Small intestine (tissue), 7 donors: Measurements from ENCODE around the gene IMP3. TPM values are rescaled to one million over a fixed set of nuclear protein-coding genes. Genes with fewer than 3 reads are reported as not detected.

Experiments used
- DNase-seq, 2 donors: peaks; one replicate each; pipeline versions ENCODE4 v3.0.0 to v3.0.0-alpha.2; 2013
- FAIRE-seq: peaks from 2 replicates; lab custom pipeline; 2012; peaks lifted over from hg19 to GRCh38; lab: Jason Lieb, UNC
- H3K27ac ChIP-seq, 3 donors: one replicate each; pipeline ENCODE4 v1.5.1; 2013; ENCODE audit warnings: low read length in 2 of 3, mild to moderate bottlenecking in 2 of 3, control low read depth in 1 of 3, inconsistent platforms in 1 of 3, low read depth in 1 of 3, moderate library complexity in 1 of 3
- H3K27me3 ChIP-seq, 3 donors: one replicate each; pipeline ENCODE4 v1.6.1; 2013; ENCODE audit warnings: low read length in 3 of 3, inconsistent platforms in 1 of 3; ENCODE audit not compliant: control insufficient read depth in 3 of 3, insufficient read depth in 3 of 3
- H3K36me3 ChIP-seq, 3 donors: one replicate each; pipeline ENCODE4 v1.6.1; 2013; ENCODE audit warnings: low read length in 3 of 3, inconsistent platforms in 1 of 3, low read depth in 1 of 3, mild to moderate bottlenecking in 1 of 3, moderate library complexity in 1 of 3; ENCODE audit not compliant: control insufficient read depth in 3 of 3, insufficient read depth in 2 of 3
- H3K4me1 ChIP-seq, 3 donors: one replicate each; pipeline ENCODE4 v1.6.1; 2013; ENCODE audit warnings: low read length in 2 of 3, inconsistent platforms in 1 of 3, low read depth in 1 of 3, mild to moderate bottlenecking in 1 of 3, moderate library complexity in 1 of 3; ENCODE audit not compliant: control insufficient read depth in 3 of 3, insufficient read depth in 2 of 3
- H3K4me3 ChIP-seq, 3 donors: one replicate each; pipeline ENCODE4 v1.5.1; 2013; ENCODE audit warnings: low read length in 3 of 3, control low read depth in 1 of 3, inconsistent platforms in 1 of 3, low read depth in 1 of 3, mild to moderate bottlenecking in 1 of 3, moderate library complexity in 1 of 3
- H3K9me3 ChIP-seq, 2 donors: one replicate each; pipeline ENCODE4 v1.6.1; 2013; ENCODE audit warnings: low read depth in 1 of 2, low read length in 1 of 2; ENCODE audit not compliant: control insufficient read depth in 2 of 2, insufficient read depth in 1 of 2
- WGBS, 3 donors: extraction: QIAGEN DNeasy Blood & Tissue Kit; methylation state at CpG; one replicate each; pipeline ENCODE4 v1.1.7; 2013; 5-methylcytosine and 5-hydroxymethylcytosine counted together
- polyA plus RNA-seq, 4 donors: library from polyadenylated mRNA; stranded (reverse) in 3 of 4; unstranded in 1 of 4; fragments of 200-250 nt in 3 of 4; fragments of 120-200 nt in 1 of 4; gene quantifications; one replicate each; pipeline versions ENCODE4 v1.2.1 to v1.2.3, GENCODE V29; 2013
- donor health status: healthy with polysubstance abuse.
- donor health status: control.
- donor health status: control.
- donor health status: Bipolar disorder and iron deficiency.
- donor health status: healthy.

The IMP3 gene
- polyA plus RNA-seq, 4 donors: 76.2 to 139 (median 93.2) TPM

DNA sequence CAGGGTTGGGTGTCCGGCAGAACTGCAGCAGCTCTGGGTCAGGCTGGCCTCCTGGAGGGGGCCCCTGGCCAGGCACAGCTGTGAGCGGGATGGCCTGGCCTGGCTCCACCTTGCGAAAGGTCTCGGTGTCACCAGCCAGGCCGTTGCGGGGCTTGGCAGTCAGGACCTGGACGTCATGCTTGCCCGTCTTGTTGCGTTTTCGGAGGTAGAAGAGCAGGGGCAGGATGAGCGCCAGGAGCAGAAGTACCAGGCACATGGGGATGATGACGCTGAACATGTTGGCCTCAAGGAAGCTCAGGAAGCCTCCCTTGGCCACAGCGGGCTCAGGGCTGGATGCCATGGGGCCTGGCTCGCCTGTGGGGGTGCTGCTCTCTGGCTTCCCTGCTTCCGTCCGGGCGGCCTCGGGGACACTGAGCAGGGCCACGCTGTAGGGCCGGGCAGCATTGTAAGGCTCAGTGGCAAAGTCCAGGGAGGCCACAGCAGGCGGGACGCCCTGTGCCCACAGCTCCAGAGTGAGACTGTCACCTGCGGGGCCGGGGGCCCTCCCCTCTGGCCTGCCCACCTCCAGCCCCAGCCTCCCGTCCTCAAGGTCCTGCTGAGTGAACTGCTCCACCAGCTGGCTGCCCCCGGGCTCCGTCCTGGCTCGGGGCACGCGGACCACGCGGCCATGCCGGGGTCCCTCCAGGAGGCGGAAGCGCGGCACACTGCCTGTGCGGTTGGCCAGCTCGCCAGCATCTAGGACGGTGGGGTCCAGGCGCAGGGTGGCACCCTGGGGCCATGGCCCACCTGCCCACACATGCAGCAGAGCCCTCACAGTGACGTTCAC lies 35.8 kb upstream of the IMP3 start:
- WGBS, 3 donors: 74 to 84% (median 82%) methylated on average over 37 to 41 of the region's 41 CpGs
- Histone ChIP-seq H3K27ac (no peak overlapping the region), H3K4me3 (no peak overlapping the region), H3K9me3 (no peaks in the 10 kb centered on the region), H3K27me3 (no peaks in the 10 kb centered on the region), H3K4me1 (peaks cover 0 to 51% (median 0%) of the 10 kb centered on the region in 3 donors), H3K36me3 (peaks cover 0 to 21% (median 0%) of the 10 kb centered on the region in 3 donors)
- FAIRE-seq (no peak), DNase-seq (peak in 1 of 2 donors; percentile 50)

DNA sequence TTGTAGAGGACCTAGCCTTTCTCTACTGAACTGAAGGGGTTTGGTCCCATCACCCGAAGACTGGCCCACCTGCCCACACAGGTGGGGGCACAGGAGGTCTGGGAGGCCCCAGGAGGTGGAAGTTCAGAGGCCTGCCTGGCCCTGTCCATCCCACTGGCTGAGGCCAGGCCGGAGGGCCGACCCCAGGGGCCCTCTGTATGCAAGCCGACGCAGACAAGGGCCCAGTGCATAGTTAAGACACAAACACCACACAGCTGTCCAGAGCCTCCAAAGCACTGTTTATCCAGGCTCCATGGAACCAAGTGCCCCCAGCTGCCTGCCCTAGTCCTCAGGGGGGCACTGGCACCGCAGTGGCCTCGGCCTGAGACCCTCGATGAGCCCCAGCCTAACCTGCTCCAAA lies 34.3 kb upstream of the IMP3 start:
- Histone ChIP-seq H3K9me3 (no peaks in the 10 kb centered on the region), H3K27me3 (no peaks in the 10 kb centered on the region), H3K4me1 (peaks cover 0 to 44% (median 0%) of the 10 kb centered on the region in 3 donors), H3K4me3 (no peak overlapping the region), H3K27ac (no peak overlapping the region), H3K36me3 (peaks cover 0 to 19% (median 0%) of the 10 kb centered on the region in 3 donors)
- WGBS, 3 donors: 82 to 84% (median 82%) methylated on average over 8 of the region's 8 CpGs
- DNase-seq (no peak), FAIRE-seq (no peak)

DNA sequence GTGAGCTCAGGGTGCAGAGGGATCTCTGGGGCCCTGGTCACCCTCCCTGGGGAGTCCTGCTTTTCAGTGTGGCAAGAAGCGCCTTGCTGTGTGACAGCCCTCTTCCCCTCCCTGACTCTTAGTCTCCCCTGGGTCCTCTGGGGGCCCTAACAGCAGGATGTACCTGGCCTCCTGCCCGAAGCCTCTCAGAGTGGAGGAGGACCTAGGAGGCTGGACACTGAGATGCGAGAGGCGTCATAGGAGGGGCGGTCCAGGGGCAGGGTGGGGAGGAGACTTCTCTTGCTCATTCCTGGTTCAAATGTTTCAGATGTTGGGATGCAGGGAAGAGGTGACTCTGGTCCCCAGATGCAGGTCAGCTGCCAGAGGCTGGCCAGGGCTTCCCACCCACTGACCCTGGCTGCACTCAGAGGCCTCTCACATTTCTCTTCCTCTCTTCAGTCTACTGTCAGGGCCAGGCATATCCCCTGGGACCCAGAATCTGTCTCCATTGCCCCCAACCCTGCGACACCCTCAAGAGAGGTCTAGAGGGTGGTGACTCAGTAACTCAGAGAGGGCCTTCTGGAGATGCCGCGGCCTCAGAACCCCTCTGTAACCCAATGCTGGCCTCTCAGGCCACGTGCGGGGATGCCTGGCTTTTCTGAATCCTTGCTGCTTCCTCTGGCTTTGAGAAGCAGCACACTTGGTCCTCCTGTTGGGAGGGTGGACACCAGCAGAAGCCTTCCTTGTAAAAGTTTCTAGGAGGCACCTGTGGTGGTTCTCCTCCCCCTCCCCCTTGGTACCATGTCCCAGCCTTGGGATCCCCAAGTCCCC lies 33.6 kb upstream of the IMP3 start:
- Histone ChIP-seq H3K4me1 (peaks cover 0 to 47% (median 0%) of the 10 kb centered on the region in 3 donors), H3K4me3 (no peak overlapping the region), H3K27ac (peak overlapping the region in 2 of 3 donors; percentile 37 to 63), H3K36me3 (peaks cover 0 to 19% (median 0%) of the 10 kb centered on the region in 3 donors), H3K9me3 (no peaks in the 10 kb centered on the region), H3K27me3 (no peaks in the 10 kb centered on the region)
- no peak for FAIRE-seq
- 70 to 90% (median 86%) methylated on average over 9 to 10 of the region's 10 CpGs for WGBS, 3 donors
- DNase-seq: peak in 1 of 2 donors; percentile 42

DNA sequence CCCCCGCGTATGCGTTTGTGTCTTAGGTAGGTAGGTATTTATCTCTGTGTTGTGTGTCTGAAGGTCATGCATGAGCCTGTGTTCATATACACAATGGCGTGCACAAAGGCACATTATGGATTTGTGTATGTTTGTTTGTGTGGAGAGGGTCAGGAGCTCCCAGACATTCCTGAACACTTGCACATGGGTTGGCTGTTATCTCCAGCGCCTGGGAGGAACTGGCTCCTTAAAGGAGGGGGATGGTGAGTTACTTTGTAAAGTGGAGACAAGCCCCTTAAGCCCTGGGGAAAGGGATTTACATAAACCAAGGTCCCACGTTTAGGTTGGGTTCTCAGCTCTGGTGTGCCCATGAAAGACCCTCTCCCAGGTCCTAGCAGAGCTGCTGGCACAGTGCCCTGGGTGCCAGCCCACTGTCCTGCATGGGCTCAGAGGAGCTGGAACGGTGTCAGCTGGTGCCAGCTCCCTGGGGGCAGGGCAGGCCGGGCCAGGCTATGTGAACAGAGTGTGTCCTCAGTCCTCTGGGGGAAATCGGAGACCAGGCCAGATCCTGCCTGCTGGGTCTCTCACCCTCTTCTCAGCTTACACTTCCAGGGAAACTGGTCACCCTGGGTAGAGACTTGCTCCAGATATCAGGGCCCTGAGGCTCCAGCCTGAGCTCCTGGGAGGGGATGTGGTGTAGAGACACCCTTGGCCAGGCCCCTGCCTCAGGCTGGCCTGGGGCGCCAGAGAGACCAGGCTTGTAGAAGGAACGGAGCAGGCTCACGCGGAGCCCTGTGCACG lies 32.8 kb upstream of the IMP3 start:
- Histone ChIP-seq H3K27me3 (no peaks in the 10 kb centered on the region), H3K4me3 (no peak overlapping the region), H3K27ac (peak overlapping the region in 2 of 3 donors; percentile 37 to 63), H3K9me3 (no peaks in the 10 kb centered on the region), H3K4me1 (peaks cover 0 to 41% (median 0%) of the 10 kb centered on the region in 3 donors), H3K36me3 (peaks cover 0 to 19% (median 0%) of the 10 kb centered on the region in 3 donors)
- FAIRE-seq (no peak), DNase-seq (peak in 1 of 2 donors; percentile 66)
- WGBS, 3 donors: 49 to 55% (median 54%) methylated on average over 13 to 14 of the region's 14 CpGs

DNA sequence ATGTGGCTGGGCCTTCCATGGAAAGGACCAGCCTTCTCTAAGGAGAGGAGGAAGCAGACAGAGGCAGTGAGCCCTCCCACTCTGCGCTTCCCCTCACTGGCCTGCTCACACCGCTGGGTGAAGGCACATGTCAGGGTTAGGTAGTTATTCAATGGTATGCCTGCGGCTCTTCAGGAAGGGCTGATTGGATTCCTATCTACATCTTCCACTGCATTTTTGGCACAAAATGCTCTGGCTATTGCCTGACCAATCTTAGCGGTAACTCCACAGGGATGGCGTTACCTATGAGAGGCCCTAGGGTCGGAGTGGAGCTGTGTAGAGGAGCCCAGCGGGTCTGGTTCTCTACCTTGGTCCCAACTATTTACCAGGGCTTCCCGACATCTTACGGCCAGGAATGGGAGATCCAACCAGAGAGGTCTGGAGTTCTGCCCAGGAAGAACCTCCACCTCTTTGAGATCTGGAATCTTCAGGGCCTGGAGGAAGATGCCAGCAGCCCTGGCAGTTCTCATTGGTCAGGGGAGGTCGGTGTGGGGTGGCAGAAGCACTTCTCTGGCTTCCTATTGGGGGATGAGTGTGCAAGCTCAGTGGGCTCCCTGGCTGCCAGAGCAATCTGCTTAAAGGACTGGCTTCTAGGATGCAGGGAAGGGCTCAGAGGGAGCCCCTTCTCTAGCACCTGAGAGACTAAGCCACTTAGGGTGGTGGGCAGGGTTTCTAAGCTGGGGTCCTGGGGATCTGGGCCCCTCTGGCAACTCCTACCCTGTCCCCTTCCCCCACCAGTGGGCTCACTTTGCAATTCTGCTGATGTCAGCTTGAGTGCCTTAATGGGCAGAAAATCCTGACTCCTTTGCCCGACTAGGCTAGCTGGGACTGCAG lies 31.9 kb upstream of the IMP3 start:
- no peak for DNase-seq
- Histone ChIP-seq H3K36me3 (peaks cover 0 to 14% (median 0%) of the 10 kb centered on the region in 3 donors), H3K9me3 (no peaks in the 10 kb centered on the region), H3K27ac (peak overlapping the region in 1 of 3 donors; percentile 63), H3K4me1 (peaks cover 0 to 40% (median 3%) of the 10 kb centered on the region in 3 donors), H3K27me3 (no peaks in the 10 kb centered on the region), H3K4me3 (no peak overlapping the region)
- 73 to 80% (median 77%) methylated on average over 11 of the region's 11 CpGs for WGBS, 3 donors
- no peak for FAIRE-seq

DNA sequence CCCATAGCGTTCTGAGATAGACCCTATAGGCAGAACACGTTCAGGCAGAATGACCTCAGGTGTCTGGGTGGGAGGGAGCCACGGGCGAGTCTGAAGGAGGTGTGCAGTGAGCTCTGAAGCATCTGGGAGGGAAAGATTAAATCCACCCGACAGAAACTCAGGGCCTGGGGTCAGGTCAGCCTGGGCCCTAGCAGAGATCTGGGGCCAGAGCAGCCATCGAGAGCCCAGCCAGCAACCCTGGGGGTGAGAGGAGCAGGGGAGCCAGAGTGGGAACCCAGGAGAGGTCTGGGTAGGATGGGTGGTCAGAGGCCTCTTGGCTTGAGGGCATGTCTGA lies 29.8 kb upstream of the IMP3 start:
- H3K4me1 ChIP-seq: peaks cover 0 to 42% (median 8%) of the 10 kb centered on the region in 3 donors
- 79 to 85% (median 81%) methylated on average over 6 of the region's 6 CpGs for WGBS, 3 donors
- H3K36me3 ChIP-seq: no peaks in the 10 kb centered on the region
- no peak for DNase-seq
- H3K27me3 ChIP-seq: no peaks in the 10 kb centered on the region
- no peak for FAIRE-seq
- H3K4me3 ChIP-seq: no peak overlapping the region
- H3K27ac ChIP-seq: no peak overlapping the region
- no peaks in the 10 kb centered on the region for H3K9me3 ChIP-seq

DNA sequence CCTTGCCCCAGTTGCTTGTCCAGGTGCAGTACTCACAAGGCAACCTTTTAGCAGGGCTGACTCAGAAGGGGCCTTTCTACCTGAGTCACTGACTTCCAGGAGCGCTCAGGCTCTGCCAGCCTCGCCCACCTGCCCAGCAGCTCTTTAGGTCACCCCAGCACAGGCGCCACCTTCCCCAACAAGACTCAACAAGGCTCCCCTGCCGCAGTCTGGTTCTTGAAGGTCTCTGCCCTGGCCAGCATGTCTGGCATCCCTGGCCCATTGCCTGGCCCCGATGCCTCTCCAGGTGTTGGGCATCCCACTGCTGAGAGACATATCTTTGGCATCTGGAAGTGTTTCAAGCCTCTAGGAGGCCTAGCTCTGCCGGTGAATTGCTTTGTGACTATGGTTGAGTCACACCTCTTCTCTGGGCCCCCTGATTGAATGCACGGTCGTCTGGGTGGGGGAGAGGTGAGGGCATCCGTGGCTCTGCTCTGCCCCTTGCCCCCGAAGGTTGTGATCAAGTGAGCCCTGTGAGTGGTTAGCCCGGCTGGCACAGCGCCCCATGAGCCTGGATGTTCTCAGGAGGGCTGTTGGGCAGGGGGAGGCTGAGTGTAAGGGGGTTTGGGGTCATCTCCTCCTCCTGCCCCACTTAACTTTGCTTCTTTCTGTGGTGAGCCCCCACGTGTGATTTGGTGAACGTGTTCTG lies 29.3 kb upstream of the IMP3 start:
- Histone ChIP-seq H3K27me3 (no peaks in the 10 kb centered on the region), H3K36me3 (no peaks in the 10 kb centered on the region), H3K4me1 (peaks cover 0 to 47% (median 8%) of the 10 kb centered on the region in 3 donors), H3K4me3 (no peak overlapping the region), H3K9me3 (no peaks in the 10 kb centered on the region), H3K27ac (no peak overlapping the region)
- FAIRE-seq (no peak), DNase-seq (no peak)
- 54 to 70% (median 54%) methylated on average over 14 of the region's 14 CpGs for WGBS, 3 donors
